WTC11 (cell line): ENCODE results near the gene GLI1. TPM values are rescaled to one million over a fixed set of nuclear protein-coding genes. Genes with fewer than 3 reads are reported as not detected.

Experiments used
- ATAC-seq: fragments of 200-7000 bp; cut with Tn5 transposase; 2 replicates; pipeline ENCODE4 v1.10.0; 2021; ENCODE audit warnings: mild to moderate bottlenecking, moderate library complexity
- CTCF ChIA-PET: fragments of 300-600 bp; sonication (Branson Sonifier 250); formaldehyde crosslinking; loops from one replicate; lab custom pipeline; 2021; ENCODE audit warnings: antibody characterized with exemption; lab: Charles Lee
- POLR2A ChIA-PET: fragments of 350-600 bp; sonication (Branson Sonifier 250); formaldehyde crosslinking; loops from one replicate; lab custom pipeline; 2021; ENCODE audit warnings: antibody characterized with exemption; lab: Charles Lee
- DNase-seq: peaks from one replicate; pipeline ENCODE4 v3.0.0; 2021; ENCODE audit warnings: low spot score
- H3K27ac Mint-ChIP-seq: 2 replicates; pipeline ENCODE4 v1.8.0; 2021; ENCODE audit warnings: mixed read lengths
- H3K27me3 Mint-ChIP-seq: 2 replicates; pipeline ENCODE4 v1.8.0; 2021; ENCODE audit warnings: low read depth, mild to moderate bottlenecking, moderate library complexity, mixed read lengths
- H3K36me3 Mint-ChIP-seq: 2 replicates; pipeline ENCODE4 v1.8.0; 2021; ENCODE audit warnings: mixed read lengths
- H3K4me1 Mint-ChIP-seq: 2 replicates; pipeline ENCODE4 v1.8.0; 2022; ENCODE audit warnings: mixed read lengths
- H3K4me3 Mint-ChIP-seq: 2 replicates; pipeline ENCODE4 v1.8.0; 2021; ENCODE audit warnings: mild to moderate bottlenecking, moderate library complexity, mixed read lengths
- H3K9me3 Mint-ChIP-seq: 2 replicates; pipeline ENCODE4 v1.8.0; 2021; ENCODE audit warnings: mixed read lengths
- ATF2 ChIP-seq: sonication (generic); formaldehyde crosslinking; IDR thresholded peaks from 2 replicates; pipeline ENCODE4 v1.8.1; 2022; ENCODE audit warnings: low read depth, missing genetic modification reagents, borderline replicate concordance
- ATF6 ChIP-seq: sonication (generic); formaldehyde crosslinking; IDR thresholded peaks from 2 replicates; pipeline ENCODE4 v1.8.1; 2023; ENCODE audit warnings: mild to moderate bottlenecking, missing genetic modification reagents
- CTCF ChIP-seq: fragments of 200-600 bp; IDR thresholded peaks from 2 replicates; pipeline ENCODE4 v1.8.0; 2022; ENCODE audit warnings: antibody characterized with exemption
- FOXK1 ChIP-seq: sonication (generic); formaldehyde crosslinking; IDR thresholded peaks from 2 replicates; pipeline ENCODE4 v1.8.0; 2022; ENCODE audit warnings: mild to moderate bottlenecking, moderate library complexity, missing genetic modification reagents
- FOXP1 ChIP-seq: sonication (generic); formaldehyde crosslinking; IDR thresholded peaks from 2 replicates; pipeline ENCODE4 v1.8.0; 2022; ENCODE audit warnings: missing genetic modification reagents, mild to moderate bottlenecking, moderate library complexity, borderline replicate concordance
- HMGXB4 ChIP-seq: sonication (generic); formaldehyde crosslinking; IDR thresholded peaks from 2 replicates; pipeline ENCODE4 v1.8.1; 2023; ENCODE audit warnings: mild to moderate bottlenecking, moderate library complexity, missing genetic modification reagents
- MAX ChIP-seq: sonication (generic); formaldehyde crosslinking; IDR thresholded peaks from 2 replicates; pipeline ENCODE4 v1.8.0; 2022; ENCODE audit warnings: mild to moderate bottlenecking, missing genetic modification reagents
- RELA ChIP-seq: sonication (generic); formaldehyde crosslinking; IDR thresholded peaks from 2 replicates; pipeline ENCODE4 v1.8.1; 2022; ENCODE audit warnings: missing genetic modification reagents, mild to moderate bottlenecking, borderline replicate concordance
- ZBTB21 ChIP-seq: sonication (generic); formaldehyde crosslinking; IDR thresholded peaks from 2 replicates; pipeline ENCODE4 v1.8.1; 2023; ENCODE audit warnings: mild to moderate bottlenecking, missing genetic modification reagents, borderline replicate concordance
- ZNF263 ChIP-seq: sonication (generic); formaldehyde crosslinking; IDR thresholded peaks from 2 replicates; pipeline ENCODE4 v1.8.1; 2022; ENCODE audit warnings: low read depth, mild to moderate bottlenecking, moderate library complexity, missing genetic modification reagents
- total RNA-seq: library from RNA; stranded (reverse); gene quantifications from 3 replicates; pipeline ENCODE4 v1.2.3, GENCODE V29; 2021

Gene GLI1
- total RNA-seq, 1 experiment from 2014 or later, result 16.2 TPM

DNA sequence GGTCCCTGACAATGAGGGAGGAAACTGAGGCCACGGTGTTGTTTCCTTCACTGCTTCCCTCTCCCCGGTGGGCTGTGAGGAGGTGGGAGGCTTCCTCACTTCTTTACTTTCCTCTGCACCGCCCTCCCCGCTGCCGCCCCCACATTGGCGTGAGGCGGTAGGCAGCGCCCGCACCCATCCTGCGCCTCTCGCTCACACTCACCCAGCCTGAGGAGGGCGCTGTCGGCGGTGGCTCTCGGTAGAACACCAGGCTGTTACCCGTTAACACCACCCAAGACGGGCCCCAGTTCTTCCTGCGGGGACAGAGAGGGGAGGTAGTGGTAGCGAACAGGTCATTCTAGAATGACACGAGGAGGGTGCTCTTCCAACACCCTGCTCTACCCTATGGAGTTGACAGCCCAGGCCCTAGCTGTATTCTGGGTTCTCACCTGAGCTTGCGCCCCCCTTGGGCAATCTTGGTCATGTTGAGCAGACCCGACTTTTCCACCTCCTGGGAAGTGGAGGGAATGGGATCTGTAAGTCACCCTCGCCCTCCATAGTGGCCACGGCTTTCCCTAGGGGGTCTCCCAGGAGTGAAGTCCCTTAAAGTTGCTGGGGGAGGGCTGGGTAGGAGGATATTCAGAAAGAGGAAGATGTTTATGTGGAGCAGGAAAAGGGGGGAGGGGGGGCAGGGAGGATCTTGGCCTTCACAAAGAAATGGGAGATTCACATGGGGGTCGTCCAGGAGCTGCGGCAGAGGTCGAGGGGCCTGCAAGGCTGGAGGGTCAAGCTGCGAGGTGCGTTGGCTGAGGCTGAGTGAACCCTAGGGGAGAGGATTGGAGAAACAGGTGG is 16.8 kb downstream of the GLI1 start:
- Mint-ChIP-seq H3K36me3 (no peaks in the 10 kb centered on the region), H3K27ac (no peak overlapping the region), H3K4me3 (peak overlapping the region; percentile 77), H3K27me3 (peaks cover 99% of the 10 kb centered on the region), H3K4me1 (peaks cover 35% of the 10 kb centered on the region), H3K9me3 (no peaks in the 10 kb centered on the region)
- TF ChIP-seq ATF6 (CRISPR knock-in tag), result no peak
- TF ChIP-seq MAX, result peak; percentile 17; the same call in 1 of the 2 replicates
- 0 out of 2 replicates have a peak, but pooled peaks have one; percentile 26 for TF ChIP-seq FOXK1
- TF ChIP-seq HMGXB4, result 0 out of 2 replicates have a peak, but pooled peaks have one; percentile 72
- TF ChIP-seq ZBTB21 (CRISPR knock-in tag), result 0 out of 2 replicates have a peak, but pooled peaks have one; percentile 17
- TF ChIP-seq CTCF, result peak; percentile 63
- no peak for TF ChIP-seq FOXP1 (CRISPR knock-in tag)
- ATAC-seq (peak; percentile 44), DNase-seq (peak; percentile 68)
- ChIA-PET CTCF (interaction anchor here (0.6 to 5.0 kb wide), 18 partner anchors 10 to 389 kb away, joined by 3 to 88 read pairs (median 5); partner anchors contain the start of genes GLI1 and SHMT2), POLR2A (interaction anchor here (0.6 to 1.7 kb wide), 2 partner anchors 11 to 18 kb away, joined by 6 to 8 read pairs; no protein-coding TSS in a partner anchor)

DNA sequence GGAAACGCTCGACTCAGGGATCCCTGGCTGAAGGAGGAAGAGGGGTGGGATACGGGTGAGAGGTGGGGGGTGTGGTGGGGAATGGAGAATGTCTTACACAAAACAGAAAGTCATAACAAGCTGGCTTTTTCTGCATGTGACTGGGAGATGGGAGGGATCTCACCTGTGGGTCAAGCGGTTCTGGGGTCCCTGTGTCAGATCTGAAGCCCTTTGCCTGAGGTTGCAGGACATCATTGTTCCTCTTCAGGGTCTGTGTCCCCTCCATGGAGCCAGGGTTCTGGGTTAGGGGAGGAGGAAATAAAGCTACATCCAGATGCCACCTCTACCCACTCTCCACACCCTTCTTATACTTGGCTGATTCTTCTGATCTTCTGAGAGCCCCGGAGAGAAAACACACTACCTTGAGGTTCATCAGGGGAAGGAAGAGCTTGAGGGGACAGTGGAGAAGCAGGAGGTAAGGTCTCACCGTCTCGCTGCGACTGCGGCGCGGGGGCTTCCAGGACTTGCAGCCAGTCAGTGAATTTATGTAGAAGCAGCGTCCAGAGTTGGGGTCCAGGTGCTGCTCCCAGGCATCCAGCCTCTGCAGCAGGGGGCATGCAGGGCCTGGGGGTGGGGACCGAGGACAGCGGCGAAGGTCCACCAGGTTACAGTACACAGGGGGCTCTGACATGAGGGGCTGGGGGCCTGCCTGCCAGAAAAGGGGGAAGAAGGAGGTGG is 17.6 kb downstream of the GLI1 start:
- Mint-ChIP-seq H3K27me3 (peaks cover 91% of the 10 kb centered on the region), H3K27ac (no peak overlapping the region), H3K9me3 (no peaks in the 10 kb centered on the region), H3K36me3 (no peaks in the 10 kb centered on the region), H3K4me1 (peaks cover 41% of the 10 kb centered on the region), H3K4me3 (peak overlapping the region; percentile 30; the same call in 1 of the 2 replicates)
- CTCF ChIA-PET, result interaction anchor here (0.6 to 5.0 kb wide), 14 partner anchors 9 to 264 kb away, joined by 3 to 88 read pairs (median 5); partner anchors contain the start of genes GLI1 and SHMT2
- TF ChIP-seq ATF2 (no peak), RELA (CRISPR knock-in tag) (no peak), ZNF263 (no peak)
- POLR2A ChIA-PET, result interaction anchor here (0.9 kb wide), 1 partner anchor 18 kb away, joined by 3 read pairs; the partner anchor contains the start of gene GLI1
- DNase-seq (no peak), ATAC-seq (no peak)
